Astrocyte of the spinal cord (primary cell): ENCODE measurements around the gene KRTAP9-2.
"Not testable (repeated sequence)": the region's sequence is repeated elsewhere in the genome, so short reads cannot be mapped to it uniquely, and the experiment has no call there.

Experiments
- DNase-seq: peaks from one replicate; pipeline ENCODE4 v3.0.0; 2011; ENCODE audit warnings: low read depth, low spot score
- H3K4me3 ChIP-seq: 2 replicates; pipeline ENCODE4 v1.5.1; 2011; ENCODE audit warnings: low read depth, mild to moderate bottlenecking, low read length, moderate library complexity
- in situ Hi-C: cut with HindIII; loops from 2 replicates; pipeline ENCODE4 v1.10.0; 2017; ENCODE audit warnings: low sequenced_read_pairs
- TF ChIP-seq, protein P1 (sequence below): IDR thresholded peaks from 2 replicates; pipeline ENCODE4 v1.5.1; 2012; ENCODE audit warnings: low read depth, mild to moderate bottlenecking, low read length, inconsistent platforms

KRTAP9-2 gene

DNA sequence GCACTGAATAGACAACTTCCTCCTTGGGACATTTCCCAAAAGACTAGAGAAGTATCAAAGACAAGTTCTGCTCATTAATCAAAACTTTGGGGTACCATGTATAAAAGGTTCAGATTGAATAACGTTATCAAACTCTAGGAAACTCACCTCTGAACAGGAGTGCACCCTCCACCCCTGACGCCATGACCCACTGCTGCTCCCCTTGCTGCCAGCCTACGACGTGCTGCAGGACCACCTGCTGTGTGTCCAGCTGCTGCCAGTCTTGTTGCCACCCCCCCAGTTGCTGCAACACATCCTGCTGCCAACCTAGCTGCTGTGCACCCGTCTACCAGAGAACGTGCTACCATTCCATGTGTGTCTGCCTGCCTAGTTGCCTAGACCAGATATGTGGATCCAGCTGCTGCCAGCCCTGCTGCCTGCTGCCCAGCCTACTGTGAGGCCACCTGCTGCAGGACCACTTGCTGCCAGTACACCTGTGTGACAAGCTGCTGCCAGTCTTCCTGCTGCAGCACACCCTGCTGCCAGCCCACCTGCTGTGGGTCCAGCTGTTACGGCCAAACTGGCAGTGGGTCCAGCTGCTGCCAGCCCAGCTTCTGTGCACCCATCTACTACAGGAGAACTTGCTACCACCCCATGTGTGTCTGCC is 13.8 kb upstream of the KRTAP9-2 start:
- TF ChIP-seq, protein P1, sequence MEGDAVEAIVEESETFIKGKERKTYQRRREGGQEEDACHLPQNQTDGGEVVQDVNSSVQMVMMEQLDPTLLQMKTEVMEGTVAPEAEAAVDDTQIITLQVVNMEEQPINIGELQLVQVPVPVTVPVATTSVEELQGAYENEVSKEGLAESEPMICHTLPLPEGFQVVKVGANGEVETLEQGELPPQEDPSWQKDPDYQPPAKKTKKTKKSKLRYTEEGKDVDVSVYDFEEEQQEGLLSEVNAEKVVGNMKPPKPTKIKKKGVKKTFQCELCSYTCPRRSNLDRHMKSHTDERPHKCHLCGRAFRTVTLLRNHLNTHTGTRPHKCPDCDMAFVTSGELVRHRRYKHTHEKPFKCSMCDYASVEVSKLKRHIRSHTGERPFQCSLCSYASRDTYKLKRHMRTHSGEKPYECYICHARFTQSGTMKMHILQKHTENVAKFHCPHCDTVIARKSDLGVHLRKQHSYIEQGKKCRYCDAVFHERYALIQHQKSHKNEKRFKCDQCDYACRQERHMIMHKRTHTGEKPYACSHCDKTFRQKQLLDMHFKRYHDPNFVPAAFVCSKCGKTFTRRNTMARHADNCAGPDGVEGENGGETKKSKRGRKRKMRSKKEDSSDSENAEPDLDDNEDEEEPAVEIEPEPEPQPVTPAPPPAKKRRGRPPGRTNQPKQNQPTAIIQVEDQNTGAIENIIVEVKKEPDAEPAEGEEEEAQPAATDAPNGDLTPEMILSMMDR: no peak
- in situ Hi-C loops: no loop called here
- no peak for DNase-seq
- no peak overlapping the region for H3K4me3 ChIP-seq

GRCh38 chr17:41215681-41216080 is 10.8 kb upstream of the KRTAP9-2 start:
- TF ChIP-seq, protein P1: no peak
- no peak for DNase-seq
- in situ Hi-C loops: no loop called here
- H3K4me3 ChIP-seq: no peak overlapping the region

GRCh38 chr17:41223821-41224220 is 2.6 kb upstream of the KRTAP9-2 start:
- TF ChIP-seq, protein P1: no peak
- no peak for DNase-seq
- no peak overlapping the region for H3K4me3 ChIP-seq
- in situ Hi-C loops: no loop called here

DNA sequence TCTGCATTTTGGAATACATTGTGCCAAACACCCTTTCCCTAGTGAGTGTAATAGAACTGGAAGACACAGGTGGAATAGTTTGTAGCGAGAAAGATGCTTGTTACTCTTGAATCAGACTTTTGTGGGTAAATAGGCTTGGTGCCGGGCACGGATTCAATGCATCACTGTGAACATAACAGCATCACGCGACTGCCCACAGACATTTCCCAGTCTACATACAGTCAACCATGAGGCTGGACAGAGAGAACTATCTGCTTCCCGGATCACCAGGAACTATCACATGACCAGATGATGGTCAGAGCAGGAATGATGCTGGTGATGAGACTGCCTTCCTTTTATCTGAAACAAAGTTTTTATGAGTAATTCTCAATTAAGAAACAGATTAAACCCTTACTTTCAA is 397 bp upstream of the KRTAP9-2 start:
- no peak overlapping the region for H3K4me3 ChIP-seq
- TF ChIP-seq, protein P1: no peak
- in situ Hi-C loops: no loop called here
- DNase-seq: no peak

- H3K4me3 ChIP-seq: no peak overlapping the region
- TF ChIP-seq, protein P1: no peak
- in situ Hi-C loops: no loop called here
- DNase-seq: no peak
Measured at GRCh38 chr17:41230094-41230493, 3.6 kb downstream of the KRTAP9-2 start.

GRCh38 chr17:41231731-41232130 is 5.3 kb downstream of the KRTAP9-2 start:
- TF ChIP-seq, protein P1: no peak
- no peak for DNase-seq
- in situ Hi-C loops: no loop called here
- H3K4me3 ChIP-seq: no peak overlapping the region

GRCh38 chr17:41232399-41233105 is 6.1 kb downstream of the KRTAP9-2 start, which contains the start of gene KRTAP9-3:
Gene KRTAP9-3, plus strand, starts transcription at chr17:41232449. Its CDS starts 53 bp downstream, at chr17:41232502.
- H3K4me3 ChIP-seq, DNase-seq, in situ Hi-C loops: not testable (repeated sequence)

- in situ Hi-C loops, H3K4me3 ChIP-seq, DNase-seq: not testable (repeated sequence)
Measured at GRCh38 chr17:41237116-41237515, 10.7 kb downstream of the KRTAP9-2 start.

DNA sequence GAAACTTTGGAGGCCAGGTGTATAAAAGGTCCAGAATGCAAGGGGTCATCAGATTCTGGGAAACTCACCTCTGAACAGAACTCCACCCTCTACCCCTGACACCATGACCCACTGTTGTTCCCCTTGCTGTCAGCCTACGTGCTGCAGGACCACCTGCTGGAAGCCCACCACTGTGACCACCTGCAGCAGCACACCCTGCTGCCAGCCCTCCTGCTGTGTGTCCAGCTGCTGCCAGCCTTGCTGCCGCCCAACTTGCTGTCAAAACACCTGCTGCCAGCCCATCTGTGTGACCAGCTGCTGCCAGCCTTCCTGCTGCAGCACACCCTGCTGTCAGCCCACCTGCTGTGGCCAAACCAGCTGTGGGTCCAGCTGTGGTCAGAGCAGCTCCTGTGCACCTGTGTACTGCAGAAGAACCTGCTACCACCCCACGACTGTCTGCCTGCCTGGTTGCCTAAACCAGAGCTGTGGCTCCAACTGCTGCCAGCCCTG is 11.5 kb downstream of the KRTAP9-2 start, which contains the start of gene KRTAP9-8:
Gene KRTAP9-8, plus strand, starts transcription at position 51 of the 489 bp plus-strand sequence. Its CDS starts 53 bp downstream, at position 104.
- in situ Hi-C loops, H3K4me3 ChIP-seq, DNase-seq: not testable (repeated sequence)

GRCh38 chr17:41246995-41247787 is 20.7 kb downstream of the KRTAP9-2 start:
- H3K4me3 ChIP-seq, in situ Hi-C loops, DNase-seq: not testable (repeated sequence)
